ENCODE data around the gene CCRL2.
"Not testable (repeated sequence)": the region's sequence is repeated elsewhere in the genome, so short reads cannot be mapped to it uniquely, and the experiment has no call there.

CCRL2 gene

DNA sequence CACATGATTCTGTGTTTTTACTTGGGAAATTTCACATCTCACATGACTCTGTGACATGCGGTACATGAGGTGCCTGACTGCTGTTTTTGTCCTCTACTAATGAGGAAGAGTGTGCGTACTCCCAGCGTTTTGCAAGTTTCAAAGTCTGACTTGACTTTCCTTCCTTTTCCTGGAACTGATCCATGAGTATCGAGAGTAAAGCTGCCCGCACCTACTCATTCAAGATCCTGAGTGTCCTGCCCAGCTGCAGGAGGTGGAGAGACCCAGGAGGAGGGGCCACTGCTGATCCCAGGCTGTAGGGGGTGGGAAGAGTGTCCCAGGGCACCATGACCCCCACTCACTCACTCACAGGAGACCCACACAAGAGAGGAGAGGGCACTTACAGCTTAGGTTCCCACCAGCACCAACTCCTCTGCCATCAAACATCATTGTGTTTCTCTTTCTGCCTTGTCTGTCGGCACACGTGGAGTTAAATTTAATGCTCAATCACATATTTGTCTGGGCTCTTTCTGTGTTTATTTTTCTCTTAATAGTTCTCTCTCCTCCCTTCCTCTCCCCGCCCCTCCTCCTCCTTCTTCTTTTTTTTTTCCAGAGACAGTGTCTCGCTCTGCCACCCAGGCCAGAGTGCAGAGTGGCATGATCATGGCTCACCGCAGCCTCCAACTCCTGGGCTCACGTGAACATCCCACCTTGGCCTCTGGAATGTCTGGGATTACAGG is 1.6 kb upstream of the CCRL2 start:
- no peak for DNase-seq

DNA sequence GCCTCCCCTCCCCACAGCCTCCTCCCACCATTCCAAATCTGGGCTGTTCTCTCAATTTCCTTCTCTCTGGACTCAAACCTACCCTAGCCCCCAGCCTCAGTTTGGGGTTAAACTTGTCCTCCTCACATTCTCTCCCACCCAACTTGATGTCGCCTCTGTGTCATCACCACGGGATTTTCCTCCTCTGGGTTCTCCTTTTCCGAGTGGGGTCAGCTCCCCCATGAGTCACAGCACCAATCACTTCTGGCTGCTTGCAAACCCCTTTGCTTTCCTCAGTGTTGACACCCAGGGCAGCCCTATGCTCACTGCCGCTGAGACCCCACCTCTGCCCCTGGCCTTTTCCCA is 644 bp upstream of the CCRL2 start:
- no peak for DNase-seq

DNA sequence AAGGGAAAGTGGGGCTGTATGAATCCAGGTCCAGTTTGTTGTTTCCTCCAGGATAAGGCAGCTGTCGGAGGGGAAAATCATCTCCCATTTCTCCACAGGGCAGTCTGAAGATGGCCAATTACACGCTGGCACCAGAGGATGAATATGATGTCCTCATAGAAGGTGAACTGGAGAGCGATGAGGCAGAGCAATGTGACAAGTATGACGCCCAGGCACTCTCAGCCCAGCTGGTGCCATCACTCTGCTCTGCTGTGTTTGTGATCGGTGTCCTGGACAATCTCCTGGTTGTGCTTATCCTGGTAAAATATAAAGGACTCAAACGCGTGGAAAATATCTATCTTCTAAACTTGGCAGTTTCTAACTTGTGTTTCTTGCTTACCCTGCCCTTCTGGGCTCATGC is 911 bp downstream of the CCRL2 start:
- no peak for DNase-seq

DNA sequence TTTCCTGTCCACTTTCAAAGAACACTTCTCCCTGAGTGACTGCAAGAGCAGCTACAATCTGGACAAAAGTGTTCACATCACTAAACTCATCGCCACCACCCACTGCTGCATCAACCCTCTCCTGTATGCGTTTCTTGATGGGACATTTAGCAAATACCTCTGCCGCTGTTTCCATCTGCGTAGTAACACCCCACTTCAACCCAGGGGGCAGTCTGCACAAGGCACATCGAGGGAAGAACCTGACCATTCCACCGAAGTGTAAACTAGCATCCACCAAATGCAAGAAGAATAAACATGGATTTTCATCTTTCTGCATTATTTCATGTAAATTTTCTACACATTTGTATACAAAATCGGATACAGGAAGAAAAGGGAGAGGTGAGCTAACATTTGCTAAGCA is 1.8 kb downstream of the CCRL2 start:
- DNase-seq: no peak

DNA sequence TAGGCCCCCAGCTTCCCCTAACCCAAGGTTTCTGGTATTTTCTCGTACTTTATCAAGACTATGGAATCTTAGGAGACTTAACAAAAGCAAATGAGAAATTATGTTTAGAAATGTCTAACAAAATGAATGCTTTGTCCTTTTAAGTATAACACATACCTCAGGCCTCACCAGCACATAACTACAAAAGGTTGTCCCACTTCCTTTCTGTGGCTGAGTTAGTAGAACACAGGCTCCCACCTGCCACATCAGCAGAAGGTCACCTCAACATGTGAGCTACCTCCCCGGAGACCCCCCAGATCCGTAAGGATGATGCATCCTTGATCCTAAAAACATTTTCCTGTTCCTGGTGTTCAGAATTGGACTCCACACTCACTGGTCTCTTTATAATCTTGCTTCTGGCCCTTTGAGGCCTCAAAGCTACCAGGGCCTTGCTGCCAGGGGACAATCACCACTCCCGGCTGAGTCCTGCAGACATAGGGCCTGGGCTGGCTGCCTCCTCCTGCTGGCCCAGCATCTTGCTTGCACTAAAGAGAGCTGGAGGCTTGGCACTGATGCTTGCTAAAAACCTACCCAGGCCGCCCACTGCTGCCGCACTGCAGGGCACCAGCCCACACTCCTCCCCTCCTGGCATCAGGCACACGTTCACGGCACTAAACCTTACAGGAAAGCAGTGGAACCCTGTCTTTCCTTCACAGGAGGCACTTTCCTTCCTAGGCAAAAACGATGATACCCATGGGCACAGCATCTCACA is 2.9 kb downstream of the CCRL2 start:
- no peak for DNase-seq

DNA sequence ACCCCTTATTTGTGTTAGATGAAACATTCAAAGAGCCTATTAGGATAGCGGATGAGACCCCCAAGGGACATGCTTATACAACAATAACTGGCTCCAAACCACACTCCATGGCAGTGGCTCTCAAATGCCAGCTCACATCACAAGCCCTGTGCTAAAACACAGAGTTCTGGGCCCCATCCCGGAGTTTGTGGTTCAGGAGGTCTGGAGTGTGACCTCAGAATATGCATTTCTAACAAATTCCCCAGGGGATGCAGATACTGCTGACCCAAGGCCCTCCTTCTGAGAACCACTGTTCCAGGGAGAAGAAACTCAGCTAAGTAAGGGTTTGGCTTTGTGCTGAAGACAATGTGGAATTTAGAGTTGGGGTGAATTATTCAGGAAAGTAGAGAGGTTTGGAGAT is 3.6 kb downstream of the CCRL2 start:
- DNase-seq: no peak

DNA sequence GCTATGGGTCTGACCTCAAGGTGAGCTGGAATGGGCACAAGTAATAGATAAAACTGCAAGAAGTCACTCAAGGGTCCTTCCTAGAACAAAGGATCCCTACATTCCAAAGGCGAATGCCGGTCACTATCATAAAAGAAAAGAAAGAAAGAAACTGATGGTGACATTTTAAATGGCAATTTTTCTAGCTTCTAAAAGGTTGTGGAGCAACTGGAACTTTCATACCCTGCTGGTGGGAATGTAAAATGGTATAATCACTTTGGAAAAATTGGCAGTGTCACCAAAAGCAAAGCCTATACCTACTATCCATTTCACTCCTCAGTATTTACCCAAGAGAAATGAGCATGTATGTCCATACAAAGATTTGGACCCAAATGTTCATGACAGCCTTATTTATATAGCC is 4.2 kb downstream of the CCRL2 start:
- no peak for DNase-seq

DNA sequence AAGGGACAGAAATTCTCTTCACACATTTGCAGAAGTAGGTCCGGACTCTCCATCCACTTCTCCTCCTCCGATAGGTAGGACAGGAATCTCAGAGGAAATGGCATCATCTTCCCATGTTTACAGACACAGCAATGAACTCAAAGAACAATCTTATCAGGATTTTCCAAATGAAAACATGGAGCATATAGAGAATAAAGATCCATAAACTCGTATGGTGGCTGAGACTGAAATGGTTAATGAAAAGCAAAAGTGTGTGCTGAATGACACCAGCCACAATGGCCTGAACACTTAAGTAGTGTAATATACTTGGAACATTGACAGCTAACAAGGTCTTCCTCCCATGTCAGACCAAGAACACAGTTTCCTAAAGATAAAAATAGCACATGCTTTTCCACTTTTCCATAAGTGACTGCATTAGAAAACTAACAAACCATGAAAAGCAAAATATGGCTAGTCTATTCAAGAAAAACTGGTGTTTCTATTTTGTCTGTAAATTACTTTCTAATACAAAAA is 5.8 kb downstream of the CCRL2 start:
- no peak for DNase-seq

DNA sequence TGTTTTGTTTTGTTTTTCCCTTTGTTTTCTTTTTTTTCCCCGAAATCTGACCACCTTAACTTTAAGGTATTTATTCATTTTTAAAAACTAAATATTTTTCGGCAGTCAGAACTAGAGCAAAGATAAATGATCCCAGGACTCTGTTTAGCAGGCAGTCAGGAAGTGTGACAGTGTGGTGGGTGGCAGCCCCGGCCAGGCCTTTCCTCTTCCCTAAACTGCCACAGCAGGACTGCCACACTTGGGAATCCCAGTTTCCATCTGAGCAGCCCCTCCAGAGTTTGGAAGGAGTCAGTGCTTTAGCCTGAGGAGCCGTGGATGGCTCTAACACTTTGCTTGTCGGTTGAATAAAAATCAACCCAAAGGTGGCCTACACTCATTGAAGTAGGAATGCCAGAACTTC is 6.9 kb downstream of the CCRL2 start:
- DNase-seq: no peak

DNA sequence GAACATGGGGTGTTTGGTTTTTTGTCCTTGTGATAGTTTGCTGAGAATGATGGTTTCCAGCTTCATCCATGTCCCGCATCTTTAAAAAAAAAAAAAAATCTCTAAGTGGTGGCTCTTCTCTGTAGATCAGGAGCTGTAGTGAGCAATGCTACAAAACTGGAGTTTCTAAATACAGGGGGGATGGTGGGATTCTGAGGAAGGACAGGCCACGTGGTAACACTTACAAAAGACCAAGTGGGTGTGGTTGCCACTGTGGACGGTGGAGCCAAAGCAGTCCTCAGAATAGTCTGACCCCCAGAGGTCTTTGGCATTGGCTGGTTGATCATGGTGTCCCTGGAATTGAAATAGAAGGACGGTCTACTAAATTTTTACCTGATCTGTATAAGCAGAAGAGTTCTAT is 7.7 kb downstream of the CCRL2 start:
- DNase-seq: no peak

DNA sequence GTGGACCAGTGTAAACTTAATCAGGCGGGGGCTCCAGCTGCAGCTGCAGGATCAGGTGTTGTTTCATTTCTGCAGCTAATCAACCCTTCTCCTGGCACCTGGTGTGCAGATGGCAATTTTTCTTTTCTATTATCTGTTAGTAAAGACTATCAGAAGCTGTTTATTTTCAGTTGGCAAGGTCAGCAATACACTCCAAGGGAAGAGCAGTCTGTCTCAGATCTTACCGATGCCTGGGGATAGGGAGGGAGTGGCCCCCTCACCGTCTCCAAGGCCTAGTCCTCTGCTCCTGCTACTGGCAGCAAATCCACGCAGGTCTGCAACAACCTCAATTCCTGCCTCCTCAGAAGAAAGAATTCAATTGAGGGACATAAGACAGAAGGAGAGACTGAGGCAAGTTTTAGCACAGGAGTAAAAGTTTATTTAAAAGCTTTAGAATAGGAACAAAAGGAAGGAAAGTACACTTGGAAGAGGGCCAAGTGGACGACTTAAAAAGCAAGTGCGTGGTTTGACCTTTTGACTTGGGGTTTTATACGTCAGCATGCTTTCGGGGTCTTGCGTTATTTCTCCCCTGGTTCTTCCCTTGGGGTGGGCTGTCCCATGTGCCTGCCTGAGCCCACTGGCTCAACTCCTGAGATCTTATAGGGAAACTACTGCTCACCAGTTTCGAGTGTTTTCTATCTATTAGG is 9.2 kb downstream of the CCRL2 start:
- no peak for DNase-seq

DNA sequence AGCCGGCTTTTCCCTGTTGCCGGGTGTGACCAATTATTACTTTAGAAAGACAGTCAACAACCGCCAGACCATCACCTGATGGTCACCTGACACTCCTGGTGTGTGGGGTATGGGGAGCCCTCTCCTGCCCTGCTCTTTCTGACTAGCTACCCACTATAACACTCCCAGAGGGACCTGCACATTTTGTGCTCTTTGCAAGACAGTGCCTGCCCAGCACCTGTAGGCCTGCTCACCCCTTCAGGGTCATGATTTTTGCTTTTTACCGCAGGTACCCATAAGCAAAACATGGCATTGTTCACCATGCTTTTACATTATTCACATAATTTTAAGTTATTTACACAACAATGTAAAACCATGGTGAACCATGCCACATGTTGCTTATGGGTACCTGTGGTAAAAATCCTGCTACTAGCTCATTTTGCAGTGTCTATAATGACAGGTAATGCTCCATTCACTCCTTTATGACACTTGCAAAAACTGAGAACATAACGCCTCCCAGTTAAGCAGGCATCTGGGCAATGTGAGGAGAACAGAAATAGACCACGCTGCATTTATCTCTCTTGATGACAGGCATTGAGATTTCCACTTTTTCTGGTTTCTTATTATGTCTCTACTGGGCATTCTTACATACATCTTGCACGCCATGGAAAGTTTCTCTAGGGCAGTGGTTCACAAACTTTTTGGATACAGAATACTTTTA is 9.9 kb downstream of the CCRL2 start:
- no peak for DNase-seq

DNA sequence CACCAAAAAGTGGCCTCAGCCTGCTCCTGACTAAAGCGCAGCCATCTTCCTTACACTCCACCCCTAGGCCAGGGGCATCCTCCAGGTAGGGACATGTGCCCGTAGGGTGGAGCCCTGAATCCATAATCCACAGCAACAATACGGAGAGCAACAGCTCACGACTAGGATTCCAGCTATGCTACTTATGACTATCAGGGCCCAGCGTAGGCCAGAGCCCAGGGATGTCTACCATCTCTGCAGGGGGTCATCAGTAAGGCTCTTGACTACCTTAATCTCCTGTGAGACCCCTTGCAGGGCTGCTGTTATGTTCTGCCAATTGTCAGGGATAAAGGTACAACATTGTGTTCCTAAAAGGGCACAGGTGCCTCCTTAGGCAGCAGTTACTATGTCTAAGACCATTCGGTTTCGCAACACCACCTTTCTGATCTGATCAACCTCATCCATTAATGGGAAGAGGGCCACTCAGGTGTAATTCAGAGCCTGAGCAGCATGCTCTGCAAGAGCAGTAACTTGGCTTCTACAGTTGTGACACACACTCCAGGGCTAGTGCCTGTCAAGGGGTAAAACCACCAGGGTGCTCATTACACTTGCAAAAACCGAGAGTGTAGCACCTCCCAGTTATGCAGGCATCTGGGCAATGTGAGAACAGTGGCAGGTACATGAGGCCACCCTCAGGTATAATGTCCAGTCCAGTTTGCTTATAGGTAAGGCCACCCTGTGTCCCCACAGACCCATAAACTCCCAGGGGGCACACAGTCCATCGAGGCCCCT is 11.0 kb downstream of the CCRL2 start:
- no peak for DNase-seq

DNA sequence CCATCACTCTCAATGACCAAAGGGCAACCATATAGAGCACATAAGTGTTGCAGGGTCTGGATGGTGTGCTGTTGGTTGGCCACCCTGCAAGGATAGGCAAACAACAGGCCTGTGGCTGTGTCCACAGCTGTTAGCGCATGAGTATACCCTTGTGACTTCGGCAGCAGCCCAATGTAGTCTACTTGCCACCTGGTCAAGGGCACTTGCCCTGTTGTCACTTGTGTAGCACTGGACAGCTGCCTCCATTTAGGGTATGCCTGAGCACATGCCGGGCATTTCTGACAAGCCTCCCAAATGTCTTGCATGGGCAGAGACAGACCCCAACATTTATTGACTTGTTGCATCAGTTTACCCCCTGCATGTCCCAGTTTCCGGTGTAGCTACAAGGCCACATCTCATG is 12.8 kb downstream of the CCRL2 start:
- no peak for DNase-seq

DNA sequence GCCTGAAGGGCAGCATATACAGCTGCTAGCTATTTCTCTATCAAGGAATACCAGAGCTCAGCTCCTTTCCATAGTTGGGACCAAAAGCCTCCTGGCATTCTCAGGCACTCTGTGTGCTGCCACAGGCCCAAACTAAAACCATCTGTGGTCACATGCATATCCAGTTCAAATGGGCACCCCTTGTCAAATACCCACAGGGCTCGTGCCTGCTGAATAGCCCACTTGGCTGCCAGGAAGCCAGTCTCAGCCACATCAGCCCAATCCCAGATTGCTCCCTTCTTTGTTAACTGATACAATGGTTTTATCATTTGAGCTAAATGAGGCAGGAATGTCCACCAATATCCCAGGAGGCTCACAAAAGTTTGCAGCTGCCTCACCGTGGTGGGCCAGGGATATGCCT is 13.9 kb downstream of the CCRL2 start:
- no peak for DNase-seq

DNA sequence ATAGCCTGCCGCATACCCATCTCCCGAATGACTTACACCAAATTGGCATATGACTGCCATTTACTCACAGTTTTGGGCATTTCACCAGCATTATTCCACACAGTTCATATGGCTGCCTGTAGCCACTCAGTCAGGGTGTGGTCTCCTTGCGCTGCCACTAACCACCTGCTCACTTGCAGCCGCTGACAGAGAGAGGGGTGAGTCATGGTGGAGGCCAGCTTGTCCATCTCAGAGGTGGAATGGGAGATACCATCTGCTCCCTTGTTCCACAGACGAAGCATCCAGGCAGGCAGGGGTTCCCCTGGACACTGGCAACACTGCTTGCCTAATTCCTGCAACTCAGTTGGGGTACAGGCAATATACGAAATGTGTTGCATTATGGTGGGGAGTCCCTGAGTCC is 15.6 kb downstream of the CCRL2 start:
- DNase-seq: peak; percentile 85

DNA sequence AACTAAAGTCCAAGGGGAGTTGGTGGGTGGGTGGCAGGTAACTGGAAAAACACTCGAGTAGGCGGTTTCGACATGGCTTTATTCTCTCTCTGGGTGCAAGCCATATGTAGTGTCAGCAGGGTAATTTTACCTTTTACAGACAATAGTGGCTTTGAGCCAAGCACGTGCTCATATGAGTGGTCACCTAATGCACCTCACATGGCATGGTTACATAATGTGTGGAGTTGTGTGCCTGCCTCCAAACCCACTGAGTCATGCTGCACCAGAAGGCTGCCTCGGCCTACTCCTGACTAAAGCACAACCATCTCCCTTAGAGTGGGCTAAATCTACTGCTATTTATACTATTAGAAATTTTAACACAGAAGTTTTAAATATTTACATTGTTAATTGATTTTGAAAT is 16.5 kb downstream of the CCRL2 start:
- peak; percentile 69 for DNase-seq

DNA sequence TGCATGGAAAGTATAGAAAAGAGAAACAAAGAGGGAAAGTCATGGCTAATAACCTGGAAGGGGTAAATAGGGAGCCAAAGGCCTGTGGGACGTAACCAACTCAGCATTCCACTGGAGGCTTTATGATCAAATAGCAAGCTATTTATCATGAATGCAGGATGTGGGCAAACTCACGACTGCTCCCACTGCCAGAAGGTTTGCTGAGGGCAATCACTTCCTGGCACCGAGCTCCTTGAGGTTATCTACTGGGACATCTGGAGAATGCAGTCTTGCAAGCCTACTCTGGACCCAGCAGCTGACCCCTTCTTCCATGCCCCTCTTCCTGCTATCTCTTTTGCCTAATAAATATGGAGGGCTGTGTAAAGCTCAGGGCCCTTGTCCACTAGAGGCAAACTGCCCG is 19.4 kb downstream of the CCRL2 start:
- peak; percentile 78 for DNase-seq

DNA sequence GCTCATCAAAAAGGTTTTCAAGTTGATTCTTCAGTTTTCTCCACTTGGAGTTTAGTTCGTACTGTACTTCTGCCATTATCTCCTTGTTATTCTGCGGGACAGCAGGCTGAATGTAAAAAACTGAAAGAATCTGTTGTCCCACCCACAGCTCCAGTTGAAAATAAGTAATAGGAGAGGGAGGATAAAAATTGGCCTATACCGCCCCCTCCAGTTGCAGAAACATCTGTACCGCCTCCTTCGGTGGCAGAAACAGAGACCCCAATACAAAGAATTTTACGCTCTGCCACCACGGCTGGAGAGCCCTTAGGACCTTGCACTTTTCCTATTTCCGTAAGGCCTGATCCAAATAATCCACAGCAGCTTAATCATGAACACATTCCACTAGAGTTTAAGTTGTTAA is 20.3 kb downstream of the CCRL2 start:
- DNase-seq: not testable (repeated sequence)

DNA sequence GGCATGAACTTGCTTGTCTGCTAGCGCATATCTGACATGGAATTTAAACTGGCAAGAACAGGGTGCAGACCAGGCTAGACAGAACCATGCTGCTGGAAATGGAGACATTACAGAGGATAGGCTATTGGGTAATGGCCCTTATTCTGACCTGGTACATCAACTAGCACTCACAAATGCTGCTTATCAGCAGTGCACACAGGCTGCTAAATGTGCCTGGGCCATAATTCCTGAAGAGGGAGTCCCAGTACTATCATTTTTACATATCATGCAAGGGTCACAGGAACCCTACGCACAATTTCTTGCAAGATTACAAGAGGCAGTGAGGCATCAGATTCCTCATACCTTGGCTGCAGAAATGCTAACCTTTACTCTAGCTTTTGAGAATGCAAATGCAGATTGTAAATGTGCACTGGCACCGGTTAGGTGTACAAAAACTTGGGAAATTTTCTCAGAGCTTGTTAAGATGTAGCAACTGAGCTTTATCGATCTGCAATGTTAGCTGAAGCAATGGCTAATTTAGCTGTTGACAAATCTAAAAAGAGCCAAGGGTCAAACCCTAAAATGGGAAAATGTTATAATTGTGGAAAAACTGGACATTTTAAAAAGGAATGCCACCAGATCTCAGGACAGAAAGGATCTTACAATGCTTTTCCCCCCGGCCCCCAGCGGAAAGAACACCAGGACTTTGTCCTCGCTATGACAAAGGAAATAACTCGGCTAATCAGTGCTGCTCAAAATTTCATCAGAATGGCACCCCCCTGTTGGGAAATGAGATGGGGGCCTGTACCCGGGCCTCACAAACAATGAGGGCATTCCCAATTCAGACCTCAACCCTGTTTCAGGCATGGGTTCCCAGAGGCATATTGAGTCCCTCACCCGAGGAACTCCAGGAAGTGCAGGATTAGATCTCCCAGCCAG is 21.1 kb downstream of the CCRL2 start:
- DNase-seq: peak; percentile 65

DNA sequence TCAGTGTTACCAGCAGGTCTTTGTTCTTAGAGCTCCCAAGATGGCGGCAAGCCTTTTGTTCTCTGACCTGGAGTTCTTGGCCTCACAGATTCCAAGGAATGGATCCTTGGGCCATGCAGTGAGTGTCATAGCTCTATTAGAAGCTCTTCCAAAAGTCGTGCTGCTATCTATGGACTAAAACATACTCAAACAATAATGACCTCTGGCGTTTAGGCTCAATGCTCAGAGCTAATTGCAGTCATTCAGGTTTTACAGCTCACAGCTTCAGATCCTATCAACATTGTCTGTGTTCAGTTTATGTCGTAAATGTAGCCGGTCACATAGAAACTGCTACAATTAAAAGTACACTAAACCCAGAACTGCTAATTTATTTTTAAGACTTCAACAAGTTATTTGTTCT is 22.2 kb downstream of the CCRL2 start:
- DNase-seq: no peak

DNA sequence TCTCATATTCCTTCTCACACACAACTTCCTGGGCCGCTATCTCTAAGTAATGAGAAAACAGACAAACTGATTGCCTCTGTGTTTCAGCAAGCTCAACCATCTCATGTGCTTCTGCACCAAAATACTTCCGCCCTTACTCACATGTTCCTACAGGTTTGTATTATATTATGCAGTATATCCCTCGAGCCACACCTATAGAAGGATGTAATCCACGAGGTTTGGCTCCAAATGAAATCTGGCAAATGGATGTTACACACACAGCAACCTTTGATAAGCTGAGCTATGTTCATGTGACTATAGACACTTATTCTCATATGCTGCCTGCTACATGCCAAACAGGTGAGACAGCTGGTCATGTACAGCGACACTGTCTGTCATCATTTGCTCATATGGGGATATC is 22.6 kb downstream of the CCRL2 start:
- peak; percentile 67 for DNase-seq

All from NCI-H226 (cell line).